Middle frontal gyrus (tissue), 1 donor: ENCODE data around the gene UPK3A.
"Not testable (repeated sequence)": the region's sequence is repeated elsewhere in the genome, so short reads cannot be mapped to it uniquely, and the experiment has no call there.

Experiments
- DNase-seq: peaks from one replicate; pipeline ENCODE4 v3.0.0-alpha.2; 2015; ENCODE audit warnings: low spot score; ENCODE audit errors: extremely low spot score

UPK3A gene

GRCh38 chr22:45254789-45255278 is 29.9 kb upstream of the UPK3A start:
- DNase-seq, result no peak

- not testable (repeated sequence) for DNase-seq
These were observed 26.8 kb upstream of the UPK3A start for GRCh38 chr22:45257941-45258340.

- no peak for DNase-seq
These were observed 24.9 kb upstream of the UPK3A start for GRCh38 chr22:45259754-45260394.

GRCh38 chr22:45260395-45260759 is 24.4 kb upstream of the UPK3A start:
- DNase-seq, result not testable (repeated sequence)

GRCh38 chr22:45261407-45262088 is 23.2 kb upstream of the UPK3A start:
- no peak for DNase-seq

GRCh38 chr22:45262195-45262930 is 22.4 kb upstream of the UPK3A start:
- DNase-seq, result no peak

- no peak for DNase-seq
These were observed 21.8 kb upstream of the UPK3A start for GRCh38 chr22:45262931-45263462.

- DNase-seq, result no peak
These were observed 21.1 kb upstream of the UPK3A start for GRCh38 chr22:45263463-45264269.

- no peak for DNase-seq
These were observed 19.2 kb upstream of the UPK3A start for GRCh38 chr22:45265535-45265934.

- DNase-seq, result no peak
These were observed 16.4 kb upstream of the UPK3A start for GRCh38 chr22:45268167-45268957.

- DNase-seq, result peak; percentile 63
These were observed 15.5 kb upstream of the UPK3A start for GRCh38 chr22:45268958-45269844.

- DNase-seq, result no peak
These were observed 14.4 kb upstream of the UPK3A start for GRCh38 chr22:45270095-45271020.

GRCh38 chr22:45271667-45272201 is 13.0 kb upstream of the UPK3A start:
- DNase-seq, result no peak

- no peak for DNase-seq
These were observed 12.3 kb upstream of the UPK3A start for GRCh38 chr22:45272498-45272897.

- DNase-seq, result no peak
These were observed 11.2 kb upstream of the UPK3A start for GRCh38 chr22:45273452-45274075.

GRCh38 chr22:45276507-45277105 is 8.1 kb upstream of the UPK3A start:
- DNase-seq, result no peak

- not testable (repeated sequence) for DNase-seq
These were observed 7.0 kb upstream of the UPK3A start for GRCh38 chr22:45277720-45278119.
